Testis (tissue), 3 donors: ENCODE results near the gene PCSK4. TPM values are rescaled to one million over a fixed set of nuclear protein-coding genes. Genes with fewer than 3 reads are reported as not detected.

Experiments used
- DNase-seq: peaks from one replicate; pipeline ENCODE4 v3.0.0-alpha.2; 2019
- H3K27ac ChIP-seq, 2 donors: fragments of 200-600 bp; sonication (generic); one replicate each; pipeline ENCODE4 v1.5.1; 2019
- H3K27me3 ChIP-seq: fragments of 200-600 bp; sonication (generic); one replicate; pipeline ENCODE4 v1.5.1; 2019
- H3K36me3 ChIP-seq: fragments of 200-600 bp; sonication (generic); one replicate; pipeline ENCODE4 v1.5.1; 2017; ENCODE audit warnings: low read depth; ENCODE audit errors: missing control alignments
- H3K4me1 ChIP-seq: fragments of 200-600 bp; sonication (generic); one replicate; pipeline ENCODE4 v1.5.1; 2019
- H3K4me3 ChIP-seq, 2 donors: fragments of 200-600 bp; sonication (generic); one replicate each; pipeline ENCODE4 v1.5.1; 2017 to 2019
- H3K9me3 ChIP-seq: fragments of 200-600 bp; sonication (generic); one replicate; pipeline ENCODE4 v1.5.1; 2017
- CTCF ChIP-seq, 3 experiments: fragments of 450-650 bp in 2 of 3; fragments of 200-600 bp in 1 of 3; sonication (generic) in 1 of 3; IDR thresholded peaks; one replicate each; pipeline ENCODE4 v1.5.1; 2016 to 2019; ENCODE audit warnings: antibody characterized with exemption in 3 of 3, mild to moderate bottlenecking in 2 of 3, moderate library complexity in 1 of 3
- POLR2A ChIP-seq: fragments of 450-650 bp; IDR thresholded peaks from one replicate; pipeline ENCODE4 v1.6.1; 2017; ENCODE audit warnings: antibody characterized with exemption, mild to moderate bottlenecking, moderate library complexity
- WGBS, 2 donors: methylation state at CpG; one replicate each; pipeline ENCODE4 v1.1.5; 2018; 5-methylcytosine and 5-hydroxymethylcytosine counted together
- intact Hi-C: fragments of 100-400 bp; cut with DNase I; formaldehyde crosslinking; loops from one replicate; pipeline ENCODE4 v1.15.1; 2023; ENCODE audit warnings: low total_unique reads
- polyA plus RNA-seq: library from polyadenylated mRNA; stranded (reverse); fragments of 350-450 nt; fragmentation: Illumina TruSeq; extraction: RNeasy Lipid Tissue Mini Kit (QIAGEN cat#74804); gene quantifications from one replicate; pipeline ENCODE4 v1.2.3, GENCODE V29; 2014; ENCODE audit warnings: low read depth, low replicate concordance; ENCODE audit not compliant: insufficient read depth
- total RNA-seq, 2 donors: library from RNA; depleted of rRNA; stranded (reverse); fragments of >200 nt; gene quantifications; one replicate each; pipeline ENCODE4 v1.2.3, GENCODE V29; 2016

Gene PCSK4
- total and polyA plus RNA-seq, 3 donors from 2014 or later, result 108 to 203 (median 179) TPM

- DNase-seq, result no peak
- peak within 1 kb of the TSS; percentile 70 to 85 for H3K27ac ChIP-seq
- peak in 1 of 3 experiments; percentile 22 for TF ChIP-seq CTCF (IDR thresholded peaks at IDR 0.05)
- no peak for TF ChIP-seq POLR2A
- no peaks in the 10 kb centered on the region for H3K36me3 ChIP-seq
- peaks cover 11% of the 10 kb centered on the region for H3K4me1 ChIP-seq
- intact Hi-C loops, result no loop called here
- H3K27me3 ChIP-seq, result no peaks in the 10 kb centered on the region
- no peaks in the 10 kb centered on the region for H3K9me3 ChIP-seq
- H3K4me3 ChIP-seq, result peak within 1 kb of the TSS; percentile 50 to 56
- WGBS, 2 donors, result 3% methylated on average over 5 to 45 of the region's 78 CpGs
These were observed 22.7 kb upstream of the PCSK4 start, which contains the start of gene ADAMTSL5 for GRCh38 chr19:1512671-1513498. Gene ADAMTSL5 (minus strand): TSS chr19:1513019. CDS start chr19:1510943, 2,076 bp downstream.

- H3K27me3 ChIP-seq, result no peaks in the 10 kb centered on the region
- 62 to 75% methylated on average over 8 to 22 of the region's 22 CpGs for WGBS, 2 donors
- no peaks in the 10 kb centered on the region for H3K36me3 ChIP-seq
- TF ChIP-seq POLR2A (no peak), CTCF (IDR thresholded peaks at IDR 0.05) (no peak)
- intact Hi-C loops, result no loop called here
- H3K9me3 ChIP-seq, result no peaks in the 10 kb centered on the region
- peak overlapping the region in 1 of 2 donors; percentile 85 for H3K27ac ChIP-seq
- H3K4me3 ChIP-seq, result no peak overlapping the region
- peaks cover 20% of the 10 kb centered on the region for H3K4me1 ChIP-seq
- no peak for DNase-seq
These were observed 21.5 kb upstream of the PCSK4 start for GRCh38 chr19:1511318-1512317.

GRCh38 chr19:1510807-1511206 is 20.7 kb upstream of the PCSK4 start:
- H3K4me1 ChIP-seq, result peaks cover 20% of the 10 kb centered on the region
- H3K27ac ChIP-seq, result peak overlapping the region; percentile 44 to 64
- DNase-seq, result no peak
- H3K9me3 ChIP-seq, result no peaks in the 10 kb centered on the region
- no peaks in the 10 kb centered on the region for H3K36me3 ChIP-seq
- 72 to 75% methylated on average over 9 of the region's 9 CpGs for WGBS, 2 donors
- no peaks in the 10 kb centered on the region for H3K27me3 ChIP-seq
- intact Hi-C loops, result no loop called here
- no peak for TF ChIP-seq CTCF (IDR thresholded peaks at IDR 0.05)
- TF ChIP-seq POLR2A, result no peak
- no peak overlapping the region for H3K4me3 ChIP-seq

GRCh38 chr19:1510442-1510806 is 20.3 kb upstream of the PCSK4 start:
- Histone ChIP-seq H3K4me1 (peaks cover 20% of the 10 kb centered on the region), H3K27me3 (no peaks in the 10 kb centered on the region), H3K4me3 (no peak overlapping the region), H3K36me3 (no peaks in the 10 kb centered on the region), H3K27ac (peak overlapping the region; percentile 44 to 64), H3K9me3 (no peaks in the 10 kb centered on the region)
- WGBS, 2 donors, result 48 to 95% methylated on average over 4 to 21 of the region's 25 CpGs
- intact Hi-C loops, result no loop called here
- DNase-seq, result no peak
- TF ChIP-seq CTCF (IDR thresholded peaks at IDR 0.05) (no peak), POLR2A (no peak)
